SU-DHL-6 (cell line): ENCODE results near the gene CALML3.

Source experiments
- EZH2phosphoT487 ChIP-seq: fragments of 200-600 bp; sonication (generic), shearing (Covaris generic); conservative IDR thresholded peaks from 2 replicates; pipeline ENCODE4 v1.6.1; 2018; ENCODE audit warnings: mild to moderate bottlenecking, antibody characterized with exemption, low read length, moderate library complexity, mixed read lengths
- TF ChIP-seq, protein P1 (sequence below): fragments of 200-600 bp; sonication (generic); IDR thresholded peaks from one replicate; pipeline ENCODE4 v1.5.1; 2017; ENCODE audit warnings: antibody characterized with exemption, mild to moderate bottlenecking, low read length, moderate library complexity; ENCODE audit not compliant: insufficient read depth, poor library complexity, severe bottlenecking

- TF ChIP-seq, protein P1, sequence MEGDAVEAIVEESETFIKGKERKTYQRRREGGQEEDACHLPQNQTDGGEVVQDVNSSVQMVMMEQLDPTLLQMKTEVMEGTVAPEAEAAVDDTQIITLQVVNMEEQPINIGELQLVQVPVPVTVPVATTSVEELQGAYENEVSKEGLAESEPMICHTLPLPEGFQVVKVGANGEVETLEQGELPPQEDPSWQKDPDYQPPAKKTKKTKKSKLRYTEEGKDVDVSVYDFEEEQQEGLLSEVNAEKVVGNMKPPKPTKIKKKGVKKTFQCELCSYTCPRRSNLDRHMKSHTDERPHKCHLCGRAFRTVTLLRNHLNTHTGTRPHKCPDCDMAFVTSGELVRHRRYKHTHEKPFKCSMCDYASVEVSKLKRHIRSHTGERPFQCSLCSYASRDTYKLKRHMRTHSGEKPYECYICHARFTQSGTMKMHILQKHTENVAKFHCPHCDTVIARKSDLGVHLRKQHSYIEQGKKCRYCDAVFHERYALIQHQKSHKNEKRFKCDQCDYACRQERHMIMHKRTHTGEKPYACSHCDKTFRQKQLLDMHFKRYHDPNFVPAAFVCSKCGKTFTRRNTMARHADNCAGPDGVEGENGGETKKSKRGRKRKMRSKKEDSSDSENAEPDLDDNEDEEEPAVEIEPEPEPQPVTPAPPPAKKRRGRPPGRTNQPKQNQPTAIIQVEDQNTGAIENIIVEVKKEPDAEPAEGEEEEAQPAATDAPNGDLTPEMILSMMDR, result no peak
- no peak for TF ChIP-seq EZH2phosphoT487
Observed at GRCh38 chr10:5551531-5552375, 27.0 kb downstream of the CALML3 start.
